GM21526 (cell line): ENCODE results near the gene SEMA3B.
"Not testable (repeated sequence)": the region's sequence is repeated elsewhere in the genome, so short reads cannot be mapped to it uniquely, and the experiment has no call there.

Experiments used
- ATAC-seq: cut with Tn5 transposase; IDR thresholded peaks from one replicate; pipeline ENCODE4 v1.9.1; 2021; ENCODE audit warnings: moderate library complexity; ENCODE audit not compliant: unreplicated experiment, low FRiP score

Gene SEMA3B

GRCh38 chr3:50258029-50258680 is 10.8 kb upstream of the SEMA3B start:
- ATAC-seq = no peak

- ATAC-seq = no peak
Measured at GRCh38 chr3:50258979-50259378, 10.0 kb upstream of the SEMA3B start.

- peak; percentile 19 for ATAC-seq
Measured at GRCh38 chr3:50259432-50260026, 9.4 kb upstream of the SEMA3B start.

- ATAC-seq = peak; percentile 64
Measured at GRCh38 chr3:50260027-50260941, 8.7 kb upstream of the SEMA3B start.

- no peak for ATAC-seq
Measured at GRCh38 chr3:50260942-50261441, 8.0 kb upstream of the SEMA3B start.

GRCh38 chr3:50261505-50261904 is 7.4 kb upstream of the SEMA3B start:
- no peak for ATAC-seq

- not testable (repeated sequence) for ATAC-seq
Measured at GRCh38 chr3:50262200-50262599, 6.7 kb upstream of the SEMA3B start.

GRCh38 chr3:50262778-50263177 is 6.2 kb upstream of the SEMA3B start:
- ATAC-seq = no peak

- ATAC-seq = no peak
Measured at GRCh38 chr3:50263478-50264382, 5.2 kb upstream of the SEMA3B start.

- no peak for ATAC-seq
Measured at GRCh38 chr3:50264383-50264963, 4.5 kb upstream of the SEMA3B start.

GRCh38 chr3:50264964-50265485 is 3.9 kb upstream of the SEMA3B start:
- ATAC-seq = no peak

- ATAC-seq = no peak
Measured at GRCh38 chr3:50265571-50265970, 3.4 kb upstream of the SEMA3B start.

- ATAC-seq = no peak
Measured at GRCh38 chr3:50266017-50266416, 2.9 kb upstream of the SEMA3B start.

- ATAC-seq = no peak
Measured at GRCh38 chr3:50266836-50267235, 2.1 kb upstream of the SEMA3B start.

GRCh38 chr3:50267280-50267913 is 1.6 kb upstream of the SEMA3B start:
- ATAC-seq = no peak

- no peak for ATAC-seq
Measured at GRCh38 chr3:50268276-50268675, 671 bp upstream of the SEMA3B start.

- ATAC-seq = no peak
Measured at GRCh38 chr3:50269460-50269859, 513 bp downstream of the SEMA3B start.

- ATAC-seq = no peak
Measured at GRCh38 chr3:50269977-50270413, 1.0 kb downstream of the SEMA3B start.
